HG02943 (cell line): Measurements from ENCODE around the gene CPA5.
"Not testable (repeated sequence)": the region's sequence is repeated elsewhere in the genome, so short reads cannot be mapped to it uniquely, and the experiment has no call there.

Source experiments
- ATAC-seq: cut with Tn5 transposase; IDR thresholded peaks from one replicate; pipeline ENCODE4 v1.9.1; 2021; ENCODE audit warnings: mild to moderate bottlenecking, low read depth, moderate library complexity; ENCODE audit not compliant: unreplicated experiment

CPA5 gene

GRCh38 chr7:130344271-130344866 is at the start of gene CPA5:
Gene CPA5, plus strand, starts transcription at chr7:130344816. Its CDS starts 1,670 bp downstream, at chr7:130346486.
- no peak for ATAC-seq

GRCh38 chr7:130296221-130296951 is 48.2 kb upstream of the CPA5 start:
- no peak for ATAC-seq

GRCh38 chr7:130297628-130298543 is 46.7 kb upstream of the CPA5 start:
- ATAC-seq: no peak

GRCh38 chr7:130298544-130299326 is 45.9 kb upstream of the CPA5 start:
- ATAC-seq: no peak

- no peak for ATAC-seq
Measured at GRCh38 chr7:130299866-130300265, 44.8 kb upstream of the CPA5 start.

- no peak for ATAC-seq
Measured at GRCh38 chr7:130301501-130302020, 43.1 kb upstream of the CPA5 start.

- ATAC-seq: no peak
Measured at GRCh38 chr7:130302649-130303048, 42.0 kb upstream of the CPA5 start.

- no peak for ATAC-seq
Measured at GRCh38 chr7:130303127-130303526, 41.5 kb upstream of the CPA5 start.

GRCh38 chr7:130303551-130303950 is 41.1 kb upstream of the CPA5 start:
- no peak for ATAC-seq

GRCh38 chr7:130303982-130304381 is 40.6 kb upstream of the CPA5 start:
- no peak for ATAC-seq

- ATAC-seq: no peak
Measured at GRCh38 chr7:130304878-130305277, 39.7 kb upstream of the CPA5 start.

- ATAC-seq: no peak
Measured at GRCh38 chr7:130305433-130306042, 39.1 kb upstream of the CPA5 start.

- ATAC-seq: no peak
Measured at GRCh38 chr7:130309986-130310385, 34.6 kb upstream of the CPA5 start.

GRCh38 chr7:130314305-130314704 is 30.3 kb upstream of the CPA5 start:
- ATAC-seq: no peak

- ATAC-seq: no peak
Measured at GRCh38 chr7:130319541-130319940, 25.1 kb upstream of the CPA5 start.

GRCh38 chr7:130321542-130322229 is 22.9 kb upstream of the CPA5 start:
- ATAC-seq: not testable (repeated sequence)

- ATAC-seq: no peak
Measured at GRCh38 chr7:130322615-130323014, 22.0 kb upstream of the CPA5 start.

- no peak for ATAC-seq
Measured at GRCh38 chr7:130324306-130324943, 20.2 kb upstream of the CPA5 start.

GRCh38 chr7:130329681-130330080 is 14.9 kb upstream of the CPA5 start:
- no peak for ATAC-seq
